Measurements from ENCODE around the gene FCRL5. TPM values are rescaled to one million over a fixed set of nuclear protein-coding genes. Genes with fewer than 3 reads are reported as not detected.
"Not testable (repeated sequence)": the region's sequence is repeated elsewhere in the genome, so short reads cannot be mapped to it uniquely, and the experiment has no call there.

FCRL5 gene
- total and polyA plus RNA-seq, 2 donors (not counting 3 experiments of a cell fraction or from before 2014, with no cell fraction given): not detected

DNA sequence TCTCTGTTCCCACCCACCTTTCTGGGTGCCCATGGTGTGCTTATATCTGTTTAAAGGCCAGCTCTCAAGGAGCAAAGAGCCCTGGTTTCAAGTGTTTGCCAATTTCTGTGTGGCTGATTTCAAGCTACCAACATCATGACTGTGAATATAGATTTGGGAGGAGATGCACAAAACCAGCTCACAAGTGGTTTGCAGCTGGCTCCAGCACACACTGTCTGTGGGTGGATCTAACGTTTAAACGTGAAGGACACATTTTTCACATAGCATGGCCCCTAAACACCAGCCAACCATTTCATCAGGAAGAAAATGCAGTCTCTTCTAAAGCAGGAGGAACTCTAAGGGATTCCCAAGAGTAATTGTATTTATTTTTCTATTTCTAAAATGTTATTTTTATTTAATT lies 65.2 kb downstream of the FCRL5 start:
- DNase-seq (ENCODE audit: low read depth, low spot score): no peak
- Histone ChIP-seq H3K4me2 (ENCODE audit: insufficient read depth, low read length) (no peak overlapping the region), H4K20me1 (replicated peaks; ENCODE audit: control insufficient read depth, extremely low read depth, insufficient read depth, low read length) (no peaks in the 10 kb centered on the region), H3K4me3 (replicated peaks in 1 of 3; ENCODE audit: insufficient read depth in 1 of 3, low read depth in 1 of 3, low read length in 3 of 3) (no peak overlapping the region), H3K4me1 (ENCODE audit: control insufficient read depth, extremely low read depth, insufficient read depth, low read length) (no peaks in the 10 kb centered on the region), H3K9ac (replicated peaks; ENCODE audit: extremely low read depth, insufficient read depth, low read length) (no peak overlapping the region), H3K9me3 (replicated peaks; ENCODE audit: control insufficient read depth, insufficient read depth, low read length) (no peaks in the 10 kb centered on the region), H3K9me1 (replicated peaks; ENCODE audit: control insufficient read depth, extremely low read depth, insufficient read depth, low read length) (no peaks in the 10 kb centered on the region), H2AFZ (ENCODE audit: low read depth, low read length) (no peak overlapping the region), H3K36me3 (ENCODE audit: control insufficient read depth in 2 of 2, extremely low read depth in 1 of 2, insufficient read depth in 2 of 2, low read length in 2 of 2) (no peaks in the 10 kb centered on the region), H3K27me3 (ENCODE audit: control insufficient read depth in 2 of 2, insufficient read depth in 2 of 2, low read length in 2 of 2) (peaks cover 3% of the 10 kb centered on the region in 2 experiments), H3K27ac (ENCODE audit: insufficient read depth, low read depth, low read length) (no peak overlapping the region), H3K79me2 (ENCODE audit: control insufficient read depth, insufficient read depth, low read length) (no peaks in the 10 kb centered on the region)
- FAIRE-seq: no peak
- ChIA-PET POLR2A (no interaction called here), CTCF (interaction anchor here (1.0 to 4.4 kb wide), 5 partner anchors 18 to 128 kb away, joined by 3 to 30 read pairs (median 3); no protein-coding TSS in a partner anchor)
- BruUV-seq (replicated peaks): no TSS peak
- TF ChIP-seq, protein P1, sequence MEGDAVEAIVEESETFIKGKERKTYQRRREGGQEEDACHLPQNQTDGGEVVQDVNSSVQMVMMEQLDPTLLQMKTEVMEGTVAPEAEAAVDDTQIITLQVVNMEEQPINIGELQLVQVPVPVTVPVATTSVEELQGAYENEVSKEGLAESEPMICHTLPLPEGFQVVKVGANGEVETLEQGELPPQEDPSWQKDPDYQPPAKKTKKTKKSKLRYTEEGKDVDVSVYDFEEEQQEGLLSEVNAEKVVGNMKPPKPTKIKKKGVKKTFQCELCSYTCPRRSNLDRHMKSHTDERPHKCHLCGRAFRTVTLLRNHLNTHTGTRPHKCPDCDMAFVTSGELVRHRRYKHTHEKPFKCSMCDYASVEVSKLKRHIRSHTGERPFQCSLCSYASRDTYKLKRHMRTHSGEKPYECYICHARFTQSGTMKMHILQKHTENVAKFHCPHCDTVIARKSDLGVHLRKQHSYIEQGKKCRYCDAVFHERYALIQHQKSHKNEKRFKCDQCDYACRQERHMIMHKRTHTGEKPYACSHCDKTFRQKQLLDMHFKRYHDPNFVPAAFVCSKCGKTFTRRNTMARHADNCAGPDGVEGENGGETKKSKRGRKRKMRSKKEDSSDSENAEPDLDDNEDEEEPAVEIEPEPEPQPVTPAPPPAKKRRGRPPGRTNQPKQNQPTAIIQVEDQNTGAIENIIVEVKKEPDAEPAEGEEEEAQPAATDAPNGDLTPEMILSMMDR (IDR thresholded peaks at IDR 0.05; ENCODE audit: extremely low read depth in 1 of 2, insufficient read depth in 1 of 2, low read depth in 1 of 2, low read length in 2 of 2): no peak
- TF ChIP-seq MAX (IDR thresholded peaks at IDR 0.05; ENCODE audit: insufficient read depth, insufficient read length): no peak
- no peak for TF ChIP-seq MYC (IDR thresholded peaks at IDR 0.05; ENCODE audit: low read depth, low read length)
- TF ChIP-seq GATA2 (IDR thresholded peaks at IDR 0.05; ENCODE audit: insufficient read depth, insufficient read length, low read depth, low read length): no peak
- no peak for TF ChIP-seq FOS (IDR thresholded peaks at IDR 0.05; ENCODE audit: borderline replicate concordance, insufficient read depth, low read length)
- TF ChIP-seq JUN (IDR thresholded peaks at IDR 0.05; ENCODE audit: borderline replicate concordance, insufficient read depth, insufficient read length, low read depth): no peak
- no peak for TF ChIP-seq POLR2A (IDR thresholded peaks at IDR 0.05; ENCODE audit: low read depth, low read length)
- TF ChIP-seq POLR2AphosphoS5 (IDR thresholded peaks at IDR 0.05; ENCODE audit: insufficient read depth, low read depth, low read length): no peak
- no peak for TF ChIP-seq EZH2 (IDR thresholded peaks at IDR 0.05; ENCODE audit: borderline replicate concordance, low read depth, low read length, severe bottlenecking)
- intact Hi-C loops (cut with micrococcal nuclease) (loop anchor here (2.0 kb wide), 1 partner anchor 14 kb away; no protein-coding TSS in a partner anchor), dilution Hi-C loops (cut with MboI; ENCODE audit: extremely low pct_ligation_motif_present, low sequenced_read_pairs) (no loop called here)

GRCh38 chr1:157486400-157486799 lies 65.9 kb downstream of the FCRL5 start:
- CTCF ChIA-PET: interaction anchor here (1.0 to 4.4 kb wide), 5 partner anchors 19 to 127 kb away, joined by 3 to 30 read pairs (median 3); no protein-coding TSS in a partner anchor
- H3K4me2 ChIP-seq (ENCODE audit: insufficient read depth, low read length); H4K20me1 ChIP-seq (replicated peaks; ENCODE audit: control insufficient read depth, extremely low read depth, insufficient read depth, low read length); H3K9ac ChIP-seq (replicated peaks; ENCODE audit: extremely low read depth, insufficient read depth, low read length); BruUV-seq (replicated peaks); POLR2A ChIA-PET; dilution Hi-C loops (cut with MboI; ENCODE audit: extremely low pct_ligation_motif_present, low sequenced_read_pairs); H3K4me3 ChIP-seq (replicated peaks in 1 of 3; ENCODE audit: insufficient read depth in 1 of 3, low read depth in 1 of 3, low read length in 3 of 3); H2AFZ ChIP-seq (ENCODE audit: low read depth, low read length); FAIRE-seq; H3K79me2 ChIP-seq (ENCODE audit: control insufficient read depth, insufficient read depth, low read length); H3K4me1 ChIP-seq (ENCODE audit: control insufficient read depth, extremely low read depth, insufficient read depth, low read length); H3K27ac ChIP-seq (ENCODE audit: insufficient read depth, low read depth, low read length); H3K36me3 ChIP-seq (ENCODE audit: control insufficient read depth in 2 of 2, extremely low read depth in 1 of 2, insufficient read depth in 2 of 2, low read length in 2 of 2); H3K9me1 ChIP-seq (replicated peaks; ENCODE audit: control insufficient read depth, extremely low read depth, insufficient read depth, low read length); H3K27me3 ChIP-seq (ENCODE audit: control insufficient read depth in 2 of 2, insufficient read depth in 2 of 2, low read length in 2 of 2); H3K9me3 ChIP-seq (replicated peaks; ENCODE audit: control insufficient read depth, insufficient read depth, low read length); DNase-seq (ENCODE audit: low read depth, low spot score): not testable (repeated sequence)
- intact Hi-C loops (cut with micrococcal nuclease): loop anchor here (2.0 kb wide), 1 partner anchor 14 kb away; no protein-coding TSS in a partner anchor
